Breast epithelium (tissue), 3 donors: Measurements from ENCODE around the gene LMX1A.

Experiments used
- POLR2A ChIP-seq: fragments of 450-650 bp; IDR thresholded peaks from one replicate; pipeline ENCODE4 v1.6.1; 2016; ENCODE audit warnings: antibody characterized with exemption, mild to moderate bottlenecking, moderate library complexity
- POLR2AphosphoS5 ChIP-seq, 3 donors: sonication (generic); formaldehyde crosslinking; IDR thresholded peaks; one replicate each; pipeline ENCODE4 v1.6.1; 2017; ENCODE audit warnings: antibody characterized with exemption in 3 of 3

DNA sequence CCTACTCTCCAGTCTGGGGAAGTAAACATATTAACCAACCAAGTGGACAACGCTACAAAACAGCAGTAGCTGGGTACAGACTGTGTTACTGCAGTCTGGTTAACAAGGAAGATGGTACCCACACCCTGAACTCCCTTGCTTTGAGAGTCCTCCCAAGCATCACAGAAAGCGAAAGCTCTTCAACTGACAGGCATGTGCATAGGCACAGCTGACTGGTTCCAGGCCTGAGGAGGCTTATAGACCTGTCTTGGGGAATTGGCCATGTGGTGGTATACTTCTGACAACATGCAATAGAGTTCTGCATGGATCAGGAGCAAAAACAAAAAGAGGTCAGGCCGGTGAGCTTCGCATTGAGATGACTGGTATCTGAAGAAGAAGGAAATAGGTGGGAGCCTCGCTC, 17.4 kb downstream of the LMX1A start:
- TF ChIP-seq POLR2AphosphoS5 (IDR thresholded peaks at IDR 0.05) (no peak), POLR2A (no peak)
